MM.1S (cell line): ENCODE data around the gene OGFOD1.

ENCODE experiments used
- CTCF ChIP-seq: fragments of 300-600 bp; sonication (generic); IDR thresholded peaks from 2 replicates; pipeline ENCODE4 v1.5.1; 2016; ENCODE audit warnings: antibody characterized with exemption, low read length, mixed read lengths
- EZH2 ChIP-seq: fragments of 300-600 bp; sonication (generic); optimal IDR thresholded peaks from 2 replicates; pipeline ENCODE3; 2017; ENCODE audit warnings: low read depth, mild to moderate bottlenecking, antibody characterized with exemption, low read length, mixed read lengths

DNA sequence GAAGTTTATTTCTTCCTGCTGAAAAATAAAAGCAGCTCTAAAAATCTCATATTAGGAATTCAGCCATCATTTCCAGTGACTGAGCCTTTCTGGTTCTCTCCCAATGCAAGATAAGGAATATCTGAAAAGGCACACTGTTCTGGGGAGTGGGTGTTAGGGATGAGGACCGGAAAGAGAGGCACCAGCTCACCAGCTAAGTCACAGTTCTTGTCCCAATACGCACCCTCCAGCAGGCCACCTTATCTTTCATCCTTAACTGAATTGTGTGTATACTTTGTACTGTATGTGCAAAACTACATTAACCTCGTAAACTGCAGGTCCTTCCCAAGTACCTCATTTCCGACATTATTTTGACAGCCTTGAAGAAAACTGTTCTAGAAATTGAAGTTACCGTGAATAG lies 37.0 kb upstream of the OGFOD1 start:
- TF ChIP-seq EZH2 (no peak), CTCF (no peak)
